Choroid plexus epithelial cell (primary cell): ENCODE data around the gene TERT.

Experiments used
- DNase-seq: peaks from one replicate; pipeline ENCODE4 v3.0.0-alpha.2; 2010; ENCODE audit warnings: low read depth
- H3K4me3 ChIP-seq: 2 replicates; pipeline ENCODE4 v1.5.1; 2011; ENCODE audit warnings: low read depth, mild to moderate bottlenecking, control low read depth, low read length, moderate library complexity
- CTCF ChIP-seq: conservative IDR thresholded peaks from 2 replicates; pipeline ENCODE4 v1.5.1; 2011; ENCODE audit warnings: low read depth, mild to moderate bottlenecking, control low read depth, inconsistent platforms, low read length, moderate library complexity

The TERT gene

GRCh38 chr5:1228120-1228519 lies 66.7 kb downstream of the TERT start:
- DNase-seq: no peak
- no peak overlapping the region for H3K4me3 ChIP-seq
- TF ChIP-seq CTCF: no peak

DNA sequence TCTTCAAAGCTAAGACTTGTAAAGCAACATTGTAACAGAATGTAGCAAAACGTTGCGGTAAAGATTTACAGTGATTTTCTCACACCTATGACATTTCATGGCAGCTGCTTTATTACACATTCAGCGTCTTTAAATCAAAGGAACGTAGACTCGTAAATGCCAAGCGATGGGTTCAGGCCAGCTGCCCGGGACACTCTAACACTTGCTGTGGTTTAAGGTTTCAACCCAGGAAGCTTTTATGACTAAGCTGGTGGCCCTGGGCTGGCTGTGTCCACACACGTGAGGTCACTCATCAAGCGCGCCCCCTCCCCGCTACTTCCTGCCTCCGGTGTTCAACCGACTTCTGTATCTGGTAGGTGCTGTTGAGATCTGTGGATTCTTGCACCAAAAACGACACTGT lies 67.2 kb downstream of the TERT start:
- no peak for DNase-seq
- H3K4me3 ChIP-seq: no peak overlapping the region

DNA sequence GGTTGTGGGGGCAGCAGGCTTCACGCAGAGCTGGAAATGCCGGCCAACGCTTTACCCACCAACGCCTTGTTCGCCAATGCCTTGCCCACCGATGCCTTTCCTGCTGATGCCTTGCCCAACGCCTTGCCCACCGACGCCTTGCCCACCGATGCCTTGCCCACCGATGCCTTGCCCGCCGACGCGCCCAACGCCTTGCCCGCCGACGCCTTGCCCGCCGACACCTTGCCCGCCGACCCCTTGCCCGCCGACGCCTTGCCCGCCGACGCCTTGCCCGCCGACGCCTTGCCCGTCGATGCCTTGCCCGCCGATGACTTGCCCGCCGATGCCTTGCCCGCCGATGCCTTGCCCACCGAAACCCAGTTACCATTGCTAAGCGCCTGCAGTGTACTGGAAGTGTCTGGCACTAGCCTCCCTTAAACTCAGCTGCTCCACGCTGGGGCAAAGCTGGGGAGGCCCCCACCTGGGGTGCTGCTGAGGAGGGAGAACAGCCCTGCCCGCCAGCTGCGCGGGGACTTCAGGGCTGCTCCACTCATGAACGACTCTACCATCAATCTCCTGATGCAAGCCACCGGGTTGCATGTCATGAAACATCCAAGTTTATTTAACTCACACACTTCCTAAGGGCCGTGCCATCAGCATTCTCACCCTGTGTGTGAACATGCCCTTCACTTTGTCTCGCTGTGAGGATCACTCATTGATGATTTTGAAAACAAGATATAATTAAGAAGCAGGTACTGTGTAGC lies 67.9 kb downstream of the TERT start:
- no peak for TF ChIP-seq CTCF
- no peak overlapping the region for H3K4me3 ChIP-seq
- DNase-seq: no peak

More for the DNA sequence above, 67.2 kb downstream of the TERT start:
- TF ChIP-seq CTCF: no peak

DNA sequence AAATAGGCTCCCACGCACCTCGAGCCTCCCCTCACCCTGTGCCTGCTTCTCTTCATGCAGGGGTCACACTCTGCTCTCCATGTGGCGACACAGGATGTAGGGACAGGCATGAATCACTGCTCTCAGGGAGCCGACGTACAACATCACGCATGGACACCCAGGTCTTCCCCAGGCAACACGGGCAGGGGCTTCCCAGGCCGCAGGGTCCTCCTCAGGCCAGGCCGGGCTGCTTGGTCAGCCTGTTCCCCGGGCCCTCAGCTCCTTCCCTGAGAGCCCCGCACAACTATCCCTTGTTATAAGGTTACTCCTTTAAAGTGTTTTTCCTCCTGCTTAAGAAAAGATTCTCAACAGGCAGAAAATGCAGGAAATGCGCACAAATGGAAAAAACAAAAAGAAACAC lies 68.6 kb downstream of the TERT start:
- no peak overlapping the region for H3K4me3 ChIP-seq
- TF ChIP-seq CTCF: no peak
- DNase-seq: no peak

GRCh38 chr5:1225081-1225480 lies 69.8 kb downstream of the TERT start, which contains the start of gene SLC6A18:
Gene SLC6A18, plus strand, starts transcription at chr5:1225381. Its CDS starts 97 bp downstream, at chr5:1225478.
- DNase-seq: no peak
- no peak within 1 kb of the TSS for H3K4me3 ChIP-seq
- no peak for TF ChIP-seq CTCF

- H3K4me3 ChIP-seq: no peak overlapping the region
- no peak for DNase-seq
- no peak for TF ChIP-seq CTCF
These were observed 70.2 kb downstream of the TERT start for GRCh38 chr5:1224631-1225030.

DNA sequence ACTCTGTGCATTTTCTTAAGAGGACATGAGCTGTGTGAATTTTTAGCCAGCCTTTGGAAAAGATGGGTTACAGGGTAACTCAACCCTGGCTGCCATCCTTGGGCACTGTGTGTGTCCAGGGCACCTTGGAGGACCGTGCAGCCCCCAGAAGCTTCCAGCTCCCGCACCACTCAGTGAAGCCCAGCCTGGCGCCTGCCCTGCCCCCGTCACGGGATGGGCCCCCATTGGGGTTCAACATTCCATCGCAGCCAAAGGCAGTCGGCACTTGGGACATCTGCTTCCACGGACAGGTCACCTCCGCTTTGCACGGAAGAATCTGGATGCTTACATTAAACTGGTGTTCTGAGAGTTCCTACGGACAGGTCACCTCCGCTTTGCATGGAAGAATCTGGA lies 71.6 kb downstream of the TERT start:
- no peak for TF ChIP-seq CTCF
- no peak overlapping the region for H3K4me3 ChIP-seq
- no peak for DNase-seq
